HG03520 (cell line): ENCODE data around the gene GPR32.
"Not testable (repeated sequence)": the region's sequence is repeated elsewhere in the genome, so short reads cannot be mapped to it uniquely, and the experiment has no call there.

ENCODE experiments used
- ATAC-seq: cut with Tn5 transposase; IDR thresholded peaks from one replicate; pipeline ENCODE4 v1.9.1; 2021; ENCODE audit warnings: mild to moderate bottlenecking, moderate library complexity; ENCODE audit not compliant: unreplicated experiment

GPR32 gene

DNA sequence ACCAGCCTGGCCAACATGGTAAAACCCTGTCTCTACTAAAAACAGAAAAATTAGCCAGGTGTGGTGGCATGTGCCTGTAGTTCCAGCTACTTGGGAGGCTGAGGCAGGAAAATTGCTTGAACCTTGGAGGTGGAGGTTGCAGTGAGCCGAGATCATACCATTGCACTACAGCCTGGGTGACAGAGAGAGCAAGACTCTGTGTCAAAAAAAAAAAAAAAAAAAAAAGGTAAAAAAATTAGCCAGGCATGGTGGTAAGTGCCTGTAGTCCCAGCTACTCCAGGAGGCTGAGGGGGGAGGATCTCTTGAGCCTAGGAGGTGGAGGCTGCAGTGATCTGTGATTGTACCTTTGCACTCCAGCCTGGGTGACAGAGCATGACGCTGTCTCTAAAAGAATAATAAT, at the start of gene GPR32:
GPR32 (plus strand) TSS at position 301 of the 400 bp plus-strand sequence. CDS start 137 bp downstream, outside the sequence.
- ATAC-seq, result not testable (repeated sequence)

DNA sequence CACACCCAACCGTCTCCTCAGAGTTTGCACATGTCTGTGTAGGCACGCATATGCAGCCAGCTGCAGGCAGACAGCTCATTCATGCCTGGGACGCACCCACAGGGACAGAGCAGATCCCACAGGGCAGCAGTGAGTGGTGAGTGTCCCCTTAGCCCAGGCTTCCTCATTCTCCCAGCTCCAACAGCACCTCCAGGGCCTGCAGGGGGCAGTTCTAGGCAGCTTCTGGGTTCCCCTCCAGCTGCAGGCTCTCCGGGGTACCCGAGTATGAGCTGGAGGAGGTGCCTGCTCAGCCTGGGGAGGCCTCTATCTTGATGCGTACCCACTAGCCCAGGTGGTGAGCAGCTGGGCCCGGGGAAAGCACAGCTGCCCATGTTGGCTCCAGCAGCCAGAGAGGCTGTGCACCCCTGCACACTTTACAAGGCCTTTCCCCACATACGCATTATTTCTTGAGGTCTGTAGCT, 49.3 kb upstream of the GPR32 start:
- ATAC-seq, result no peak

- no peak for ATAC-seq
Measured at GRCh38 chr19:50721441-50722137, 48.7 kb upstream of the GPR32 start.

GRCh38 chr19:50722201-50723013, 47.9 kb upstream of the GPR32 start:
- no peak for ATAC-seq

- no peak for ATAC-seq
Measured at GRCh38 chr19:50723069-50723468, 47.2 kb upstream of the GPR32 start, which contains the start of gene CLEC11A. Gene CLEC11A, plus strand, starts transcription at chr19:50723364. Its CDS starts 162 bp downstream, at chr19:50723526.

DNA sequence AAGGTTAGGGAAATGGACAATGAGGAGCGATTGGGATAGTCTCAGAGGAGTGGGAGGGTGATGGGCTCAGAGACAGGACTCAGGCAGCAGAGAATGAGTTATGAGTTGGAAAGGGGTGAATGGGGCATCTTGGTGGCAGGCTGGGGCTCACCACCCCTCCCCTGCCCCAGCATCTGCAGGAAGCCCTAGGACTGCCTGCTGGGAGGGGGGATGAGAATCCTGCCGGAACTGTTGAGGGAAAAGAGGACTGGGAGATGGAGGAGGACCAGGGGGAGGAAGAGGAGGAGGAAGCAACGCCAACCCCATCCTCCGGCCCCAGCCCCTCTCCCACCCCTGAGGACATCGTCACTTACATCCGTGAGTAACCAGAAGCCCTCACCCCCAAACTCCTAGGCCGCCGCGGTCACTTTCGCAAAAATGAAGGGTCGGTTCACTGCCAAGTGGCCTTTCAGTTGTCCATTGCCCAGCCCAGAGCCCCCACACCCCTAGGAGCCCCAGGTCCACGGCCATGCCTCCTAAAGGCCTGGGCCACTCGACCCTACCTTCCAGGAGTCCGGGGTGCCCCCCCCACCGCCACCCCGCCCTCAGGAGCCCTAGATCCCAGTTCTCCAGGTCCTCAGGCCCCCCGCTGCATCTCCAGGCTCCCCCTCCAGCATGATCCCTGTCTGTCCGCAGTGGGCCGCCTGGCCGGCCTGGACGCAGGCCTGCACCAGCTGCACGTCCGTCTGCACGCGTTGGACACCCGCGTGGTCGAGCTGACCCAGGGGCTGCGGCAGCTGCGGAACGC, 46.3 kb upstream of the GPR32 start:
- no peak for ATAC-seq

GRCh38 chr19:50724522-50725217, 45.6 kb upstream of the GPR32 start:
- ATAC-seq, result peak; percentile 70

DNA sequence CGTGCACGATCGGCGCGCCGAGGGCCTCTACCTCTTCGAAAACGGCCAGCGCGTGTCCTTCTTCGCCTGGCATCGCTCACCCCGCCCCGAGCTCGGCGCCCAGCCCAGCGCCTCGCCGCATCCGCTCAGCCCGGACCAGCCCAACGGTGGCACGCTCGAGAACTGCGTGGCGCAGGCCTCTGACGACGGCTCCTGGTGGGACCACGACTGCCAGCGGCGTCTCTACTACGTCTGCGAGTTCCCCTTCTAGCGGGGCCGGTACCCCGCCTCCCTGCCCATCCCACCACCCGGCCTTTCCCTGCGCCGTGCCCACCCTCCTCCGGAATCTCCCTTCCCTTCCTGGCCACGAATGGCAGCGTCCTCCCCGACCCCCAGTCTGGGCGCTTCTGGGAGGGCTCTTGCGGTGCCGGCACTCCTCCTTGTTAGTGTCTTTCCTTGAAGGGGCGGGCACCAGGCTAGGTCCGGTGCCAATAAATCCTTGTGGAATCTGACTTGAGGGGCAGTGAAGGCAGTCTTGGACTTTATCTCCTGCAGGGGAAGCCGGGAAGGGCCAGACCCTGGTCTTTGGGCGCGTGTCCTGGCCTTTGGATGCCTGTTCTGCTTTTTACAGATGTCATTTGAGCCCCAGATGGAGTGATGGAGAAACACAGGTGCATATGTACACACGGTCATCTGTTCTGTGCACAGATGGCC, 44.9 kb upstream of the GPR32 start:
- ATAC-seq, result peak; percentile 22

GRCh38 chr19:50725911-50726230, 44.4 kb upstream of the GPR32 start:
- no peak for ATAC-seq

- ATAC-seq, result no peak
Measured at GRCh38 chr19:50728084-50728737, 42.1 kb upstream of the GPR32 start.

DNA sequence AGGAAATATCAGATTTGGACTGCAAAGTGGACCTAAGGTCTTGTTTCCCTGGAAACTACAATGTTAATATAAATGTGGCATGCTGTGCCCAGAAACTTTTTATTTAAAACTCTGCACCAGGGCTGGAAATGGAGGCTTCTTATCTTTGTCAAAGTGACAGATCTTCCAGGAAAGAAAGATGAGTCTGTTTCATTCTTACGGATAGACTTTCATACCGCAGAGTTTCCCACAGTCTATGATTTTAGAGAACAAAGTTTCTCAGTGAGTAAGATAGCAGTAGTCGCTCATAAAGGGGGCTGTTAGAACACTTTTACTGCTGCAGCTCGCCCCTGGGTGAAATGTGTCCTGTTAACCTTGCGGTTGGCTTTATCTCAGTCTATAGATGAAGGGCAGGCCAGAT, 40.4 kb upstream of the GPR32 start:
- no peak for ATAC-seq

DNA sequence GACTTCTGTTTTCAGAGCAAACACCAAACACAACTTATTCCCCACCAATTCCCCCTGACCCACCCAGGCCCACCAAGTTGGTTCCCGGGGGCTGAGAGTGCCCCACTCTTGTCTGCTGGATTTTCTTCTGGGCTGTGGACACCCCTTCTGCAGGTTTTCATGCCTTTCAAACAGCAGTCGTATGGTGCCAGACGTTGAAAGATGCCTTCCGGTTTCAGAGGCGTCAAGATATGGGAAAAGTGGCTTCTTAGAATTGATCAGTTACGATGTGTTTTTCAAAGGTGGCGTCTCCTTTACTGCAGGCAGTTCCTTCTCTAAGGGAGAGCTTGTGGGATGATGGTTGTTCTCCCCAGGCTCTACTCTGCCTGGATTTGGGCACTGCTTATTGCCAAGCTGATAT, 34.4 kb upstream of the GPR32 start:
- ATAC-seq, result no peak

GRCh38 chr19:50736338-50736737, 33.9 kb upstream of the GPR32 start:
- no peak for ATAC-seq

GRCh38 chr19:50739132-50739913, 30.9 kb upstream of the GPR32 start:
- ATAC-seq, result no peak

DNA sequence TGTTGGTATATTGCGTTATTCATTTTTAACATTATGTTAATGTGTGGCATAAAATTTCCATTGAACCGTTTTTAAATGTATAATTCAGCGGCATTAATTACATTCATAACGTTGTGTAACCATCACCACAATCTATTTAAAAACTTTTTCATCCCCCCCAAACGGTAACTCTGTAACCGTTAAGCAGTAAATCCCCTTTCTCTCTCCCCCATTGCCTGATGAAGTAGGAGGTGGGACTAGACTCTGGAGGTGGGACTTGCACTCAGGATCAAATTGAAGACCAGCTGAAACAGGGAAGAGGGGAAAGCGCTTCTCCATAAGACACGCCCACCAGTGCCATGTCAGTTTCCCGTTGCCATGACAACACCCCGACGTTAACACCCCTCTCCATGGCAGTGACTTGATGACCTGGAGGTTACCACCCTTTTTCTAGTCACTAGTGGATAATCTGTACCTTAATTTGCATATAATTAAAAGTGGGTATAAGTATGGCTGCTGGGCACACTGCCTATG, 30.3 kb upstream of the GPR32 start:
- no peak for ATAC-seq

DNA sequence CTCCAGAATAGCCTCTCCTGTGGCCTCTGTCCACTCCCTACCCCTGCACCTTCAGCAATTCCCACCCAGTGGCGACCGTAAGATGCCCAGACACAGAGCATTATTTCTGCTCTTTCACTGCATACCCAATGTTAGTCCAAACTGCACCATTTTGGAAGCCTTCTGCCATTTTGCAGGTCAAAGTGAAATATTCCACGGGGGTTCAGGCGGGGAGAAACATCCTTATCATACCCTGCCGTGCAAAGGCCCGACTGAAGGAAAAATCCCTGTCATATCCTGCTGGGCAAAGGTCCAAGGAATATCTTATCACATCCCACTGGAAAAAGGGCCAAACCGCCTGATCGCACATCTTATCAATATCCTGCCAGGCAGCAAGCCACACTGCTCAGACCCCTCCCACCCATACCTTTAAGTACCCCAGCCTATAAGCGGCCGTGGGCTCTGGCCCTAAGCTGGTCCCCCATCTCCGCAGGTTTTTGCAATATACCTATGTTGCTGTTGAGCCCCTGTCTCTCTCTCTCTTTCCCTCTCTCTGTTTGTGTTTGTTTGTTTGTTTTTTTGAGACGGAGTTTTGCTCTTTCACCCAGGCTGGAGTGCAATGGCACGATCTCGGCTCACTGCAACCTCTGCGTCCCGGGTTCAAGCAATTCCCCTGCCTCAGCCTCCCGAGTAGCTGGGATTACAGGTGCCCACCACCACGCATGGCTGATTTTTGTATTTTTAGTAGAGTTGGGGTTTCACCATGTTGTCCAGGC, 28.9 kb upstream of the GPR32 start:
- ATAC-seq, result no peak

GRCh38 chr19:50743537-50743936, 26.7 kb upstream of the GPR32 start:
- ATAC-seq, result no peak

DNA sequence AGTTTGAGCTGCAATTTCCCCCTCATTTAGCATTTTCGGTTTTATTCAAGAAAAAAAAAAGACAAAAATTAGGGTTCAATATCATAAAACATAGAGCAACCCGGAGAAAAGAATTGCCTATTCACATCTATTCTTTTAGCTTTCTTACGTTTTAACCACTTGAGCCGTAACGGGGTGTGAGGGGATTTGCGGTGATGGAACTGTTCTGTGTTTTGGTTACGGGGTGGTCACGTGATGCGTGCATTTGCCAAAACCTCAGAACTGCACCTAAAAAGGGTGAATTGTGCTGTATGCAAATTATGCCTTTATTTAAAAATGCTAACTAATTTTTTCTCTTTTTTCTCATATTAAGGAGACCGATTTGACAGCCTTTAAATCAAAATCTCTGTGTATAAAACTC, 25.0 kb upstream of the GPR32 start:
- ATAC-seq, result no peak
